Keratinocyte (primary cell): ENCODE results near the gene ZNF74. TPM values are rescaled to one million over a fixed set of nuclear protein-coding genes. Genes with fewer than 3 reads are reported as not detected.

Source experiments
- DNase-seq: peaks from one replicate; pipeline ENCODE4 v3.0.0-alpha.2; 2011; ENCODE audit warnings: low read depth, missing footprints, low spot score
- FAIRE-seq: peaks from 2 replicates; lab custom pipeline; 2011; peaks lifted over from hg19 to GRCh38; lab: Jason Lieb, UNC
- H2AFZ ChIP-seq: 2 replicates; pipeline ENCODE4 v1.6.0; 2012; ENCODE audit warnings: low read length, control low read depth, inconsistent platforms; ENCODE audit not compliant: control insufficient read depth
- H3K27ac ChIP-seq: 2 replicates; pipeline ENCODE4 v1.5.1; 2011; ENCODE audit warnings: low read length; ENCODE audit not compliant: control insufficient read depth, insufficient read depth
- H3K27me3 ChIP-seq: 3 replicates; pipeline ENCODE4 v1.6.0; 2011; ENCODE audit warnings: low read length; ENCODE audit not compliant: control insufficient read depth, insufficient read depth; ENCODE audit errors: extremely low read depth
- H3K36me3 ChIP-seq, 2 experiments: 2 replicates in 1 of 2; 3 replicates in 1 of 2; pipeline ENCODE4 v1.5.1; 2011; ENCODE audit warnings: low read length in 2 of 2, mild to moderate bottlenecking in 1 of 2; ENCODE audit not compliant: control insufficient read depth in 2 of 2, insufficient read depth in 2 of 2; ENCODE audit errors: extremely low read depth in 1 of 2
- H3K4me1 ChIP-seq: 3 replicates; pipeline ENCODE4 v1.5.1; 2011; ENCODE audit warnings: low read length; ENCODE audit not compliant: control insufficient read depth, insufficient read depth; ENCODE audit errors: extremely low read depth
- H3K4me2 ChIP-seq: 3 replicates; pipeline ENCODE4 v1.6.0; 2011; ENCODE audit warnings: low read depth, low read length; ENCODE audit not compliant: control insufficient read depth, insufficient read depth; ENCODE audit errors: extremely low read depth
- H3K4me3 ChIP-seq, 3 experiments: fragments of 200-600 bp in 1 of 3; sonication (generic) in 1 of 3; 2 replicates in 2 of 3; 3 replicates in 1 of 3; pipeline ENCODE4 v1.5.1; 2011 to 2016; ENCODE audit warnings: low read length in 3 of 3, mild to moderate bottlenecking in 3 of 3, control low read depth in 2 of 3, inconsistent platforms in 1 of 3, low read depth in 1 of 3, mixed read lengths in 1 of 3, mixed run types in 1 of 3, moderate library complexity in 1 of 3; ENCODE audit not compliant: control insufficient read depth in 2 of 3, insufficient read depth in 2 of 3; ENCODE audit errors: extremely low read depth in 1 of 3
- H3K79me2 ChIP-seq: 2 replicates; pipeline ENCODE4 v1.6.0; 2012; ENCODE audit warnings: low read length; ENCODE audit not compliant: control insufficient read depth, insufficient read depth
- H3K9ac ChIP-seq: 3 replicates; pipeline ENCODE4 v1.6.0; 2011; ENCODE audit warnings: low read length; ENCODE audit not compliant: control insufficient read depth, insufficient read depth; ENCODE audit errors: extremely low read depth
- H3K9me1 ChIP-seq: 3 replicates; pipeline ENCODE4 v1.6.0; 2011; ENCODE audit warnings: low read length; ENCODE audit not compliant: control insufficient read depth, insufficient read depth; ENCODE audit errors: extremely low read depth
- H3K9me3 ChIP-seq: 2 replicates; pipeline ENCODE4 v1.5.1; 2012; ENCODE audit warnings: low read depth, low read length; ENCODE audit not compliant: control insufficient read depth
- H4K20me1 ChIP-seq: 3 replicates; pipeline ENCODE4 v1.6.0; 2011; ENCODE audit warnings: low read length; ENCODE audit not compliant: control insufficient read depth, insufficient read depth; ENCODE audit errors: extremely low read depth
- CTCF ChIP-seq, 3 experiments: IDR thresholded peaks in 1 of 3; conservative IDR thresholded peaks in 1 of 3; optimal IDR thresholded peaks in 1 of 3; 2 replicates in 2 of 3; 3 replicates in 1 of 3; pipeline versions ENCODE3 to v1.5.1; 2011; ENCODE audit warnings: low read length in 3 of 3, mild to moderate bottlenecking in 3 of 3, moderate library complexity in 2 of 3, control low read depth in 1 of 3, inconsistent platforms in 1 of 3; ENCODE audit not compliant: insufficient read depth in 2 of 3; ENCODE audit errors: extremely low read depth in 1 of 3
- EZH2 ChIP-seq: IDR thresholded peaks from one replicate; pipeline ENCODE4 v1.6.1; 2012; ENCODE audit warnings: inconsistent platforms, mild to moderate bottlenecking, low read length, moderate library complexity
- dilution Hi-C: fragments of 300-500 bp; cut with MboI; formaldehyde crosslinking; loops from one replicate; pipeline ENCODE4 v1.7.0; 2020; ENCODE audit warnings: low sequenced_read_pairs; ENCODE audit not compliant: extremely low pct_ligation_motif_present
- polyA plus RNA-seq, 5 experiments: library from polyadenylated mRNA; depleted of rRNA in 3 of 5; stranded (reverse) in 3 of 5; stranded (forward) in 1 of 5; unstranded in 1 of 5; fragments of >200 nt; gene quantifications; 1 replicate in 1 of 5; 2 replicates in 3 of 5; 3 replicates in 1 of 5; pipeline versions ENCODE4 v1.2.1 to v1.2.3, GENCODE V29; 2011 to 2012; ENCODE audit warnings: missing spikeins in 2 of 5, low read depth in 1 of 5, low replicate concordance in 1 of 5

The ZNF74 gene
- polyA plus RNA-seq, 1 donor (not counting 4 experiments of a cell fraction or from before 2014, with no cell fraction given) = 5.2 TPM

- no peaks in the 10 kb centered on the region for H4K20me1 ChIP-seq
- H3K4me2 ChIP-seq = no peak overlapping the region
- dilution Hi-C loops = no loop called here
- H3K27me3 ChIP-seq = no peaks in the 10 kb centered on the region
- no peak overlapping the region for H3K4me3 ChIP-seq
- H3K79me2 ChIP-seq = no peaks in the 10 kb centered on the region
- DNase-seq (no peak), FAIRE-seq (no peak)
- H3K36me3 ChIP-seq = no peaks in the 10 kb centered on the region
- no peak overlapping the region for H3K27ac ChIP-seq
- no peak overlapping the region for H3K9ac ChIP-seq
- no peak overlapping the region for H2AFZ ChIP-seq
- no peak for TF ChIP-seq CTCF (optimal IDR thresholded peaks at IDR 0.05 in 1 of 3, IDR thresholded peaks at IDR 0.05 in 1 of 3, conservative IDR thresholded peaks at IDR 0.05 in 1 of 3; ENCODE audit: extremely low read depth in 1 of 3, insufficient read depth in 2 of 3, low read length in 3 of 3)
- TF ChIP-seq EZH2 = no peak
- H3K4me1 ChIP-seq = no peaks in the 10 kb centered on the region
- H3K9me1 ChIP-seq = no peaks in the 10 kb centered on the region
- no peaks in the 10 kb centered on the region for H3K9me3 ChIP-seq
Observed at GRCh38 chr22:20448630-20449029, 54.7 kb downstream of the ZNF74 start.

- no peak for FAIRE-seq
- Histone ChIP-seq H3K27ac (no peak overlapping the region), H3K79me2 (no peaks in the 10 kb centered on the region), H3K9ac (no peak overlapping the region), H3K9me1 (no peaks in the 10 kb centered on the region), H3K4me3 (no peak overlapping the region), H3K4me2 (no peak overlapping the region), H3K9me3 (no peaks in the 10 kb centered on the region), H3K27me3 (no peaks in the 10 kb centered on the region), H3K36me3 (no peaks in the 10 kb centered on the region), H2AFZ (no peak overlapping the region), H3K4me1 (no peaks in the 10 kb centered on the region), H4K20me1 (no peaks in the 10 kb centered on the region)
- DNase-seq = no peak
- dilution Hi-C loops = no loop called here
- TF ChIP-seq CTCF (optimal IDR thresholded peaks at IDR 0.05 in 1 of 3, IDR thresholded peaks at IDR 0.05 in 1 of 3, conservative IDR thresholded peaks at IDR 0.05 in 1 of 3; ENCODE audit: extremely low read depth in 1 of 3, insufficient read depth in 2 of 3, low read length in 3 of 3) (no peak), EZH2 (no peak)
Observed at GRCh38 chr22:20449819-20450550, 56.0 kb downstream of the ZNF74 start.
